HEK293 (cell line): ENCODE data around the gene TARS3.

ENCODE experiments used
- CTCF ChIA-PET: fragments of 350-600 bp; formaldehyde crosslinking; extraction: SDS; loops from one replicate; lab custom pipeline; 2021; ENCODE audit warnings: antibody characterized with exemption; lab: Yijun Ruan, JAX
- POLR2A ChIA-PET: fragments of 300-600 bp; formaldehyde crosslinking; extraction: SDS; loops from one replicate; lab custom pipeline; 2020; ENCODE audit warnings: antibody characterized with exemption, inconsistent platforms; lab: Yijun Ruan, JAX
- H3K27ac ChIP-seq: fragments of 200-500 bp; sonication (Bioruptor generic); 2 replicates; pipeline ENCODE4 v1.5.1; 2014; ENCODE audit warnings: low read depth, low read length, control low read depth, inconsistent platforms; ENCODE audit errors: extremely low read depth
- H3K36me3 ChIP-seq, 2 experiments: fragments of 200-500 bp in 1 of 2; sonication (Bioruptor generic) in 1 of 2; 1 replicate in 1 of 2; 2 replicates in 1 of 2; pipeline ENCODE4 v1.5.1; 2014 to 2017; ENCODE audit warnings: inconsistent platforms in 2 of 2, low read length in 2 of 2; ENCODE audit not compliant: control insufficient read depth in 2 of 2, insufficient read depth in 1 of 2
- H3K4me1 ChIP-seq: fragments of 200-500 bp; sonication (Bioruptor generic); 2 replicates; pipeline ENCODE4 v1.5.1; 2014; ENCODE audit warnings: mild to moderate bottlenecking, low read length, inconsistent platforms; ENCODE audit not compliant: control insufficient read depth, insufficient read depth
- H3K4me3 ChIP-seq: 2 replicates; pipeline ENCODE4 v1.5.1; 2011; ENCODE audit warnings: low read depth, mild to moderate bottlenecking, control low read depth, low read length, moderate library complexity
- H3K9me3 ChIP-seq: fragments of 200-500 bp; sonication (Bioruptor generic); 2 replicates; pipeline ENCODE4 v1.5.1; 2014; ENCODE audit warnings: low read depth, low read length, inconsistent platforms; ENCODE audit not compliant: control insufficient read depth, insufficient read depth
- GLIS2 ChIP-seq: fragments of 450-650 bp; formaldehyde crosslinking; IDR thresholded peaks from 2 replicates; pipeline ENCODE4 v1.5.1; 2016; ENCODE audit warnings: missing biosample characterization, missing genetic modification characterization
- IKZF3 ChIP-seq: fragments of 450-650 bp; IDR thresholded peaks from 2 replicates; pipeline ENCODE4 v1.5.0; 2018; ENCODE audit warnings: missing biosample characterization, mild to moderate bottlenecking, missing genetic modification characterization, moderate library complexity
- KLF1 ChIP-seq: fragments of 450-650 bp; formaldehyde crosslinking; IDR thresholded peaks from 2 replicates; pipeline ENCODE4 v1.5.1; 2016; ENCODE audit warnings: missing biosample characterization, missing genetic modification characterization
- KLF16 ChIP-seq: fragments of 450-650 bp; formaldehyde crosslinking; IDR thresholded peaks from 2 replicates; pipeline ENCODE4 v1.5.1; 2017; ENCODE audit warnings: missing biosample characterization, missing genetic modification characterization
- KLF7 ChIP-seq: fragments of 450-650 bp; formaldehyde crosslinking; IDR thresholded peaks from 2 replicates; pipeline ENCODE4 v1.5.1; 2016; ENCODE audit warnings: missing biosample characterization, missing genetic modification characterization, borderline replicate concordance
- KLF9 ChIP-seq: fragments of 450-650 bp; formaldehyde crosslinking; IDR thresholded peaks from 2 replicates; pipeline ENCODE4 v1.5.1; 2016; ENCODE audit warnings: missing biosample characterization, missing genetic modification characterization, low read depth
- MZF1 ChIP-seq: fragments of 450-650 bp; formaldehyde crosslinking; IDR thresholded peaks from 2 replicates; pipeline ENCODE4 v1.5.1; 2017; ENCODE audit warnings: missing biosample characterization, missing genetic modification characterization, borderline replicate concordance
- PATZ1 ChIP-seq: fragments of 450-650 bp; formaldehyde crosslinking; IDR thresholded peaks from 2 replicates; pipeline ENCODE4 v1.5.1; 2016; ENCODE audit warnings: missing biosample characterization, missing genetic modification characterization
- PRDM1 ChIP-seq: fragments of 450-650 bp; formaldehyde crosslinking; IDR thresholded peaks from 2 replicates; pipeline ENCODE4; 2016; ENCODE audit warnings: missing biosample characterization, missing genetic modification characterization
- PRDM10 ChIP-seq: fragments of 450-650 bp; formaldehyde crosslinking; IDR thresholded peaks from 2 replicates; pipeline ENCODE4 v1.5.1; 2016; ENCODE audit warnings: missing biosample characterization, missing genetic modification characterization
- SP2 ChIP-seq: fragments of 450-650 bp; formaldehyde crosslinking; IDR thresholded peaks from 2 replicates; pipeline ENCODE4 v1.5.1; 2016; ENCODE audit warnings: missing biosample characterization, missing genetic modification characterization
- TRIM28 ChIP-seq: IDR thresholded peaks from 2 replicates; pipeline ENCODE4 v1.6.1; 2011; ENCODE audit warnings: low read length, control low read depth, borderline replicate concordance
- WT1 ChIP-seq: fragments of 450-650 bp; formaldehyde crosslinking; IDR thresholded peaks from 2 replicates; pipeline ENCODE4 v1.5.1; 2016; ENCODE audit warnings: missing biosample characterization, missing genetic modification characterization
- ZEB2 ChIP-seq: fragments of 450-650 bp; formaldehyde crosslinking; IDR thresholded peaks from 2 replicates; pipeline ENCODE4 v1.5.1; 2016; ENCODE audit warnings: missing biosample characterization, missing genetic modification characterization
- ZFP69B ChIP-seq: fragments of 450-650 bp; formaldehyde crosslinking; IDR thresholded peaks from 2 replicates; pipeline ENCODE4 v1.5.1; 2016; ENCODE audit warnings: missing biosample characterization, missing genetic modification characterization
- ZNF184 ChIP-seq: fragments of 450-650 bp; IDR thresholded peaks from 2 replicates; pipeline ENCODE4 v1.5.1; 2018; ENCODE audit warnings: missing biosample characterization, mild to moderate bottlenecking, missing genetic modification characterization
- ZNF239 ChIP-seq: fragments of 450-650 bp; formaldehyde crosslinking; IDR thresholded peaks from 2 replicates; pipeline ENCODE4 v1.5.1; 2016; ENCODE audit warnings: missing biosample characterization, missing genetic modification characterization
- ZNF26 ChIP-seq: fragments of 450-650 bp; formaldehyde crosslinking; IDR thresholded peaks from 2 replicates; pipeline ENCODE4 v1.5.1; 2016; ENCODE audit warnings: missing biosample characterization, missing genetic modification characterization
- ZNF335 ChIP-seq: fragments of 450-650 bp; formaldehyde crosslinking; conservative IDR thresholded peaks from 2 replicates; pipeline ENCODE4 v1.5.1; 2016; ENCODE audit warnings: missing biosample characterization, missing genetic modification characterization
- ZNF398 ChIP-seq: fragments of 450-650 bp; formaldehyde crosslinking; IDR thresholded peaks from 2 replicates; pipeline ENCODE4 v1.5.1; 2017; ENCODE audit warnings: missing biosample characterization, missing genetic modification characterization
- ZNF501 ChIP-seq: fragments of 450-650 bp; formaldehyde crosslinking; IDR thresholded peaks from 2 replicates; pipeline ENCODE4 v1.5.1; 2016; ENCODE audit warnings: missing biosample characterization, missing genetic modification characterization
- ZNF529 ChIP-seq: fragments of 450-650 bp; formaldehyde crosslinking; IDR thresholded peaks from 2 replicates; pipeline ENCODE4 v1.5.1; 2017; ENCODE audit warnings: missing genetic modification characterization, missing biosample characterization; ENCODE audit not compliant: insufficient replicate concordance
- ZNF558 ChIP-seq: fragments of 450-650 bp; formaldehyde crosslinking; IDR thresholded peaks from 2 replicates; pipeline ENCODE4 v1.5.1; 2016; ENCODE audit warnings: missing biosample characterization, missing genetic modification characterization
- ZNF660 ChIP-seq: fragments of 450-650 bp; IDR thresholded peaks from 2 replicates; pipeline ENCODE4 v1.5.1; 2018; ENCODE audit warnings: missing biosample characterization, mild to moderate bottlenecking, missing genetic modification characterization
- ZNF692 ChIP-seq: fragments of 450-650 bp; formaldehyde crosslinking; IDR thresholded peaks from 2 replicates; pipeline ENCODE4 v1.5.1; 2016; ENCODE audit warnings: missing biosample characterization, missing genetic modification characterization
- ZNF701 ChIP-seq: fragments of 450-650 bp; formaldehyde crosslinking; IDR thresholded peaks from 2 replicates; pipeline ENCODE4 v1.5.1; 2016; ENCODE audit warnings: missing biosample characterization, missing genetic modification characterization

The TARS3 gene

GRCh38 chr15:101615986-101616848 lies 108.1 kb downstream of the TARS3 start:
- Histone ChIP-seq H3K27ac (peak overlapping the region; percentile 9; the same call in 1 of the 2 replicates), H3K9me3 (no peaks in the 10 kb centered on the region), H3K4me3 (no peak overlapping the region), H3K36me3 (no peaks in the 10 kb centered on the region), H3K4me1 (peaks cover 22% of the 10 kb centered on the region)
- POLR2A ChIA-PET: interaction anchor here (0.5 to 1.4 kb wide), 5 partner anchors 19 to 239 kb away, joined by 3 to 6 read pairs (median 4); partner anchors contain the start of gene TM2D3
- CTCF ChIA-PET: interaction anchor here (0.5 to 2.2 kb wide), 6 partner anchors 24 to 119 kb away, joined by 3 to 17 read pairs (median 4); no protein-coding TSS in a partner anchor
- peak; percentile 96 for TF ChIP-seq KLF9
- TF ChIP-seq WT1: peak; percentile 92; the same call in 1 of the 2 replicates
- peak; percentile 21; the same call in 1 of the 2 replicates for TF ChIP-seq ZEB2
- peak; percentile 84; the same call in 1 of the 2 replicates for TF ChIP-seq ZNF660 (tag by site-specific recombination)
- TF ChIP-seq ZNF26 (tag by site-specific recombination): no peak
- no peak for TF ChIP-seq ZNF239 (tag by site-specific recombination)
- 0 out of 2 replicates have a peak, but pooled peaks have one; percentile 9 for TF ChIP-seq ZNF184 (tag by site-specific recombination)
- peak; percentile 63 for TF ChIP-seq SP2 (tag by site-specific recombination)
- TF ChIP-seq ZNF529 (tag by site-specific recombination): no peak
- peak; percentile 52; the same call in 1 of the 2 replicates for TF ChIP-seq PATZ1 (tag by site-specific recombination)
- TF ChIP-seq KLF7 (tag by site-specific recombination): peak; percentile 56; the same call in 1 of the 2 replicates
- peak; percentile 26 for TF ChIP-seq TRIM28
- peak; percentile 81 for TF ChIP-seq GLIS2
- TF ChIP-seq PRDM1 (tag by site-specific recombination): peak; percentile 78
- TF ChIP-seq ZNF701: no peak
- TF ChIP-seq KLF16 (tag by site-specific recombination): peak; percentile 76
- peak; percentile 90 for TF ChIP-seq KLF1 (tag by site-specific recombination)
- TF ChIP-seq ZNF558 (tag by site-specific recombination): no peak
- peak; percentile 24; the same call in 1 of the 2 replicates for TF ChIP-seq ZFP69B (tag by site-specific recombination)
- peak; percentile 60 for TF ChIP-seq ZNF335 (tag by site-specific recombination)
- 0 out of 2 replicates have a peak, but pooled peaks have one; percentile 38 for TF ChIP-seq MZF1 (tag by site-specific recombination)
- TF ChIP-seq ZNF501 (tag by site-specific recombination): 0 out of 2 replicates have a peak, but pooled peaks have one; percentile 8
- TF ChIP-seq ZNF398 (tag by site-specific recombination): peak; percentile 28; the same call in 1 of the 2 replicates
- peak; percentile 51; the same call in 1 of the 2 replicates for TF ChIP-seq ZNF692 (tag by site-specific recombination)
- peak; percentile 98 for TF ChIP-seq PRDM10 (tag by site-specific recombination)
- TF ChIP-seq IKZF3 (tag by site-specific recombination): peak; percentile 90
